HG02798 (cell line): ENCODE data around the gene CACNB2.
"Not testable (repeated sequence)": the region's sequence is repeated elsewhere in the genome, so short reads cannot be mapped to it uniquely, and the experiment has no call there.

Experiments used
- ATAC-seq: cut with Tn5 transposase; IDR thresholded peaks from one replicate; pipeline ENCODE4 v1.9.1; 2021; ENCODE audit warnings: mild to moderate bottlenecking; ENCODE audit not compliant: unreplicated experiment, poor library complexity

CACNB2 gene

GRCh38 chr10:18582803-18583202, 442.6 kb downstream of the CACNB2 start:
- ATAC-seq = no peak

GRCh38 chr10:18583575-18584270, 443.5 kb downstream of the CACNB2 start:
- no peak for ATAC-seq

GRCh38 chr10:18586637-18587036, 446.4 kb downstream of the CACNB2 start:
- ATAC-seq = not testable (repeated sequence)

- not testable (repeated sequence) for ATAC-seq
These were observed 450.9 kb downstream of the CACNB2 start for GRCh38 chr10:18591141-18591540.
